HCT116 (cell line): ENCODE measurements around the gene PGC. TPM values are rescaled to one million over a fixed set of nuclear protein-coding genes. Genes with fewer than 3 reads are reported as not detected.

Source experiments
- ATAC-seq: fragments of 200-7000 bp; cut with Tn5 transposase; 2 replicates; pipeline ENCODE4 v1.9.1; 2020; ENCODE audit warnings: mild to moderate bottlenecking, moderate library complexity
- BruUV-seq: library from RNA; stranded (reverse); fragments of 400-500 nt; replicated peaks from 2 replicates; lab custom pipeline; 2021; lab: Mats Ljungman, UMichigan
- CTCF ChIA-PET: fragments of 300-600 bp; sonication (Branson Sonifier 250); formaldehyde crosslinking; loops from one replicate; lab custom pipeline; 2021; ENCODE audit warnings: antibody characterized with exemption; lab: Charles Lee
- POLR2A ChIA-PET: fragments of 300-600, 350-600 bp; sonication (Branson Sonifier 250); formaldehyde crosslinking; loops from one replicate; lab custom pipeline; 2021; ENCODE audit warnings: antibody characterized with exemption; lab: Charles Lee
- RAD21 ChIA-PET, 2 experiments: fragments of 300-600 bp; sonication (Branson Sonifier 250); formaldehyde crosslinking; loops; one replicate each; lab custom pipeline; 2023; ENCODE audit warnings: low total read pairs in 2 of 2; ENCODE audit not compliant: uncharacterized antibody in 2 of 2, unreplicated experiment in 2 of 2, low non-redundant PET in 1 of 2; lab: Charles Lee
- DNase-seq: peaks from one replicate; pipeline ENCODE4 v3.0.0-alpha.2; 2010; ENCODE audit warnings: low read depth, low spot score
- H2AFZ ChIP-seq: fragments of 200-600 bp; shearing (Covaris generic), sonication (generic); 2 replicates; pipeline ENCODE4 v1.6.1; 2017; ENCODE audit warnings: low read depth, mixed run types, mixed read lengths, antibody characterized with exemption, low read length; ENCODE audit not compliant: poor library complexity, severe bottlenecking
- H3K27ac ChIP-seq: 2 replicates; pipeline ENCODE4 v1.5.1; 2012; ENCODE audit warnings: low read depth, low read length
- H3K27me3 ChIP-seq: fragments of 200-600 bp; sonication (generic); 2 replicates; pipeline ENCODE4 v1.6.1; 2016; ENCODE audit warnings: mixed run types, low read length, mixed read lengths; ENCODE audit not compliant: insufficient read depth
- H3K36me3 ChIP-seq, 2 experiments: fragments of 200-500 bp in 1 of 2; fragments of 200-600 bp in 1 of 2; sonication (Bioruptor generic) in 1 of 2; sonication (generic) in 1 of 2; 2 replicates each; pipeline versions ENCODE4 v1.5.1 to v1.6.1; 2014 to 2016; ENCODE audit warnings: low read length in 2 of 2, inconsistent platforms in 1 of 2, mixed read lengths in 1 of 2, mixed run types in 1 of 2; ENCODE audit not compliant: insufficient read depth in 2 of 2, control insufficient read depth in 1 of 2
- H3K4me1 ChIP-seq, 2 experiments: fragments of 200-600 bp in 1 of 2; sonication (generic) in 1 of 2; 2 replicates each; pipeline versions ENCODE4 v1.5.1 to v1.6.1; 2012 to 2017; ENCODE audit warnings: low read length in 2 of 2, inconsistent platforms in 1 of 2, mild to moderate bottlenecking in 1 of 2, mixed read lengths in 1 of 2, mixed run types in 1 of 2, moderate library complexity in 1 of 2; ENCODE audit not compliant: insufficient read depth in 2 of 2, control insufficient read depth in 1 of 2
- H3K4me2 ChIP-seq: fragments of 200-600 bp; sonication (generic); 2 replicates; pipeline ENCODE4 v1.6.1; 2017; ENCODE audit warnings: mixed run types, low read length, mixed read lengths
- H3K4me3 ChIP-seq, 2 experiments: fragments of 200-600 bp in 1 of 2; sonication (generic) in 1 of 2; replicated peaks in 1 of 2; 2 replicates each; pipeline ENCODE4 v1.5.1; 2011 to 2016; ENCODE audit warnings: low read length in 2 of 2, control low read depth in 1 of 2, low read depth in 1 of 2, mild to moderate bottlenecking in 1 of 2, mixed read lengths in 1 of 2, mixed run types in 1 of 2
- H3K79me2 ChIP-seq: fragments of 200-600 bp; sonication (generic); 2 replicates; pipeline ENCODE4 v1.6.1; 2017; ENCODE audit warnings: mild to moderate bottlenecking, mixed run types, low read length, moderate library complexity, mixed read lengths; ENCODE audit not compliant: insufficient read depth
- H3K9ac ChIP-seq: fragments of 200-600 bp; sonication (generic); 2 replicates; pipeline ENCODE4 v1.6.1; 2016; ENCODE audit warnings: low read length, mixed read lengths
- H3K9me2 ChIP-seq: fragments of 200-600 bp; sonication (generic), shearing (Covaris generic); 2 replicates; pipeline ENCODE4 v1.6.1; 2017; ENCODE audit warnings: mixed run types, mild to moderate bottlenecking, moderate library complexity; ENCODE audit not compliant: insufficient read depth
- H3K9me3 ChIP-seq, 2 experiments: fragments of 200-500 bp in 1 of 2; fragments of 200-600 bp in 1 of 2; sonication (Bioruptor generic) in 1 of 2; sonication (generic) in 1 of 2; 2 replicates each; pipeline ENCODE4 v1.6.1; 2014 to 2017; ENCODE audit warnings: low read length in 2 of 2, mixed read lengths in 2 of 2, inconsistent platforms in 1 of 2, low read depth in 1 of 2, mild to moderate bottlenecking in 1 of 2, mixed run types in 1 of 2, moderate library complexity in 1 of 2; ENCODE audit not compliant: control insufficient read depth in 1 of 2, insufficient read depth in 1 of 2
- H4K20me1 ChIP-seq: fragments of 200-600 bp; sonication (generic), shearing (Covaris generic); 2 replicates; pipeline ENCODE4 v1.6.1; 2017; ENCODE audit warnings: mixed run types, mild to moderate bottlenecking, moderate library complexity; ENCODE audit not compliant: insufficient read depth
- ATF3 ChIP-seq: IDR thresholded peaks from 2 replicates; pipeline ENCODE4 v1.6.1; 2012
- CBX3 ChIP-seq: IDR thresholded peaks from 2 replicates; pipeline ENCODE4 v1.6.1; 2012; ENCODE audit warnings: low read depth
- CTCF ChIP-seq, 3 experiments: fragments of 200-600 bp in 1 of 3; sonication (generic) in 1 of 3; IDR thresholded peaks in 2 of 3; conservative IDR thresholded peaks in 1 of 3; 2 replicates each; pipeline ENCODE4 v1.5.1; 2012 to 2017; ENCODE audit warnings: low read depth in 2 of 3, low read length in 2 of 3, antibody characterized with exemption in 1 of 3, borderline replicate concordance in 1 of 3, control low read depth in 1 of 3, mild to moderate bottlenecking in 1 of 3, mixed read lengths in 1 of 3, mixed run types in 1 of 3, moderate library complexity in 1 of 3; ENCODE audit not compliant: insufficient read depth in 1 of 3
- EGR1 ChIP-seq: IDR thresholded peaks from 2 replicates; pipeline ENCODE4 v1.6.1; 2012; ENCODE audit warnings: low read depth
- ELF1 ChIP-seq: IDR thresholded peaks from 2 replicates; pipeline ENCODE4 v1.6.1; 2012; ENCODE audit warnings: low read depth, borderline replicate concordance
- EZH2 ChIP-seq: fragments of 200-600 bp; sonication (generic); IDR thresholded peaks from 2 replicates; pipeline ENCODE4 v1.6.1; 2017; ENCODE audit warnings: antibody characterized with exemption, mixed run types
- EZH2phosphoT487 ChIP-seq: fragments of 200-600 bp; IDR thresholded peaks from 2 replicates; pipeline ENCODE4 v1.6.1; 2018; ENCODE audit warnings: antibody characterized with exemption, borderline replicate concordance
- JUND ChIP-seq: IDR thresholded peaks from 2 replicates; pipeline ENCODE4 v1.6.1; 2012
- POLR2A ChIP-seq: IDR thresholded peaks from 2 replicates; pipeline ENCODE4 v1.7.0; 2011; ENCODE audit warnings: borderline replicate concordance; ENCODE audit not compliant: insufficient read depth, insufficient read length; ENCODE audit errors: extremely low read depth
- RAD21 ChIP-seq: IDR thresholded peaks from 2 replicates; pipeline ENCODE4 v1.6.1; 2012; ENCODE audit warnings: low read depth, mild to moderate bottlenecking
- SIN3A ChIP-seq: IDR thresholded peaks from 2 replicates; pipeline ENCODE4 v1.6.1; 2012; ENCODE audit warnings: low read depth
- SP1 ChIP-seq: IDR thresholded peaks from 2 replicates; pipeline ENCODE4 v1.6.1; 2012; ENCODE audit warnings: low read depth
- SRF ChIP-seq: IDR thresholded peaks from 2 replicates; pipeline ENCODE4 v1.6.1; 2012; ENCODE audit warnings: low read depth
- TCF7L2 ChIP-seq: IDR thresholded peaks from 2 replicates; pipeline ENCODE4 v1.7.0; 2011; ENCODE audit warnings: borderline replicate concordance, inconsistent platforms; ENCODE audit not compliant: insufficient read depth, insufficient read length; ENCODE audit errors: extremely low read depth
- YY1 ChIP-seq: IDR thresholded peaks from 2 replicates; pipeline ENCODE4 v1.6.1; 2011; ENCODE audit warnings: low read length, low read depth, moderate library complexity, mild to moderate bottlenecking; ENCODE audit not compliant: insufficient replicate concordance; ENCODE audit errors: extremely low read depth
- ZBTB33 ChIP-seq: IDR thresholded peaks from 2 replicates; pipeline ENCODE4 v1.6.1; 2011; ENCODE audit warnings: mild to moderate bottlenecking, low read length, moderate library complexity; ENCODE audit not compliant: insufficient replicate concordance; ENCODE audit errors: extremely low read depth
- ZFX ChIP-seq: fragments of 450-650 bp; IDR thresholded peaks from 2 replicates; pipeline ENCODE4 v1.6.1; 2017
- ZNF274 ChIP-seq: fragments of 200-500 bp; sonication (Bioruptor generic); IDR thresholded peaks from 2 replicates; pipeline ENCODE4 v1.6.1; 2014; ENCODE audit warnings: mild to moderate bottlenecking, low read depth, low read length, inconsistent platforms
- intact Hi-C: fragments of 100-400 bp; cut with micrococcal nuclease; formaldehyde crosslinking; loops from 2 replicates; pipeline ENCODE4 v1.10.0; 2022
- total RNA-seq: library from RNA; stranded (reverse); gene quantifications from one replicate; pipeline ENCODE4 v1.2.1, GENCODE V29; 2021; ENCODE audit not compliant: unreplicated experiment

The PGC gene
- total RNA-seq, 1 experiment from 2014 or later, result 1.2 TPM

- no peak overlapping the region for H3K4me2 ChIP-seq
- no peak overlapping the region for H3K27ac ChIP-seq
- no peak overlapping the region for H3K9ac ChIP-seq
- no peak for ATAC-seq
- no peak overlapping the region for H3K4me3 ChIP-seq
- RAD21 ChIA-PET, result no interaction called here
- intact Hi-C loops, result no loop called here
- DNase-seq, result no peak
- no TSS peak for BruUV-seq
- no peaks in the 10 kb centered on the region for H3K36me3 ChIP-seq
- no peaks in the 10 kb centered on the region for H4K20me1 ChIP-seq
- H3K79me2 ChIP-seq, result no peaks in the 10 kb centered on the region
- TF ChIP-seq SP1, result no peak
- no peak for TF ChIP-seq JUND
- TF ChIP-seq ATF3, result no peak
- TF ChIP-seq YY1, result no peak
- TF ChIP-seq CTCF (IDR thresholded peaks at IDR 0.05 in 2 of 3, conservative IDR thresholded peaks at IDR 0.05 in 1 of 3; ENCODE audit: borderline replicate concordance in 1 of 3, insufficient read depth in 1 of 3, low read depth in 2 of 3, low read length in 2 of 3), result no peak
- TF ChIP-seq, all 23 proteins: peak for 0
- CTCF ChIA-PET, result no interaction called here
- POLR2A ChIA-PET, result no interaction called here
- Histone ChIP-seq H3K4me1 (peaks cover 0 to 3% of the 10 kb centered on the region in 2 experiments; a peak in 1 of 4 replicates), H3K9me3 (no peaks in the 10 kb centered on the region), H2AFZ (no peak overlapping the region), H3K9me2 (no peaks in the 10 kb centered on the region), H3K27me3 (no peaks in the 10 kb centered on the region)
Observed at GRCh38 chr6:41756354-41756753, 9.2 kb upstream of the PGC start.

- ChIA-PET CTCF (no interaction called here), POLR2A (no interaction called here), RAD21 (no interaction called here)
- DNase-seq (no peak), ATAC-seq (no peak)
- Histone ChIP-seq H3K4me2 (no peak overlapping the region), H4K20me1 (no peaks in the 10 kb centered on the region), H3K27ac (no peak overlapping the region), H3K36me3 (no peaks in the 10 kb centered on the region), H3K79me2 (no peaks in the 10 kb centered on the region), H3K27me3 (no peaks in the 10 kb centered on the region), H3K4me3 (no peak overlapping the region), H3K4me1 (peaks cover 0 to 3% of the 10 kb centered on the region in 2 experiments; a peak in 1 of 4 replicates), H3K9me2 (no peaks in the 10 kb centered on the region), H3K9ac (no peak overlapping the region), H3K9me3 (no peaks in the 10 kb centered on the region), H2AFZ (no peak overlapping the region)
- intact Hi-C loops, result no loop called here
- no TSS peak for BruUV-seq
- TF ChIP-seq ZNF274 (no peak), TCF7L2 (no peak), EZH2phosphoT487 (no peak), POLR2A (no peak), ZBTB33 (no peak), YY1 (no peak), JUND (no peak), CBX3 (no peak), ATF3 (no peak), ZFX (no peak), RAD21 (no peak), EZH2 (no peak), ELF1 (no peak), EGR1 (no peak), SIN3A (no peak), SRF (no peak)
Observed at GRCh38 chr6:41755895-41756294, 8.7 kb upstream of the PGC start.
